WTC11 (cell line): ENCODE measurements around the gene ANO8. TPM values are rescaled to one million over a fixed set of nuclear protein-coding genes. Genes with fewer than 3 reads are reported as not detected.

Source experiments
- ATF1 ChIP-seq: sonication (generic); formaldehyde crosslinking; IDR thresholded peaks from 2 replicates; pipeline ENCODE4 v1.8.1; 2023; ENCODE audit warnings: mild to moderate bottlenecking, moderate library complexity, missing genetic modification reagents
- ATF6 ChIP-seq: sonication (generic); formaldehyde crosslinking; IDR thresholded peaks from 2 replicates; pipeline ENCODE4 v1.8.1; 2023; ENCODE audit warnings: mild to moderate bottlenecking, missing genetic modification reagents
- CBFB ChIP-seq: sonication (generic); formaldehyde crosslinking; IDR thresholded peaks from 2 replicates; pipeline ENCODE4 v1.8.1; 2022; ENCODE audit warnings: mild to moderate bottlenecking, low read depth, missing genetic modification reagents
- ELF4 ChIP-seq: sonication (generic); formaldehyde crosslinking; IDR thresholded peaks from 2 replicates; pipeline ENCODE4 v1.8.1; 2022; ENCODE audit warnings: low read depth, mild to moderate bottlenecking, moderate library complexity, missing genetic modification reagents
- FOXP4 ChIP-seq: sonication (generic); formaldehyde crosslinking; IDR thresholded peaks from 2 replicates; pipeline ENCODE4 v1.8.0; 2022; ENCODE audit warnings: mild to moderate bottlenecking, missing genetic modification reagents
- GABPB1 ChIP-seq: sonication (generic); formaldehyde crosslinking; IDR thresholded peaks from 2 replicates; pipeline ENCODE4 v1.8.1; 2023; ENCODE audit warnings: mild to moderate bottlenecking, missing genetic modification reagents
- IRF2 ChIP-seq: sonication (generic); formaldehyde crosslinking; IDR thresholded peaks from 2 replicates; pipeline ENCODE4 v1.8.0; 2022; ENCODE audit warnings: low read depth, missing genetic modification reagents, borderline replicate concordance
- NFE2L1 ChIP-seq: sonication (generic); formaldehyde crosslinking; IDR thresholded peaks from 2 replicates; pipeline ENCODE4 v1.8.1; 2023; ENCODE audit warnings: missing genetic modification reagents
- NFYB ChIP-seq: sonication (generic); formaldehyde crosslinking; conservative IDR thresholded peaks from 2 replicates; pipeline ENCODE4 v1.8.0; 2022; ENCODE audit warnings: low read depth, missing genetic modification reagents
- NR2C2 ChIP-seq: sonication (generic); formaldehyde crosslinking; IDR thresholded peaks from 2 replicates; pipeline ENCODE4 v1.8.0; 2022; ENCODE audit warnings: mild to moderate bottlenecking, missing genetic modification reagents
- RELA ChIP-seq: sonication (generic); formaldehyde crosslinking; IDR thresholded peaks from 2 replicates; pipeline ENCODE4 v1.8.1; 2022; ENCODE audit warnings: missing genetic modification reagents, mild to moderate bottlenecking, borderline replicate concordance
- RORB ChIP-seq: fragments of 250-450 bp; sonication (Bioruptor Pico); IDR thresholded peaks from 2 replicates; pipeline ENCODE4 v1.9.0; 2021; ENCODE audit warnings: mild to moderate bottlenecking
- SMAD3 ChIP-seq: sonication (generic); formaldehyde crosslinking; IDR thresholded peaks from 2 replicates; pipeline ENCODE4 v1.8.0; 2022; ENCODE audit warnings: missing genetic modification reagents, mild to moderate bottlenecking, borderline replicate concordance
- SMAD4 ChIP-seq: sonication (generic); formaldehyde crosslinking; IDR thresholded peaks from 2 replicates; pipeline ENCODE4 v1.8.0; 2022; ENCODE audit warnings: mild to moderate bottlenecking, missing genetic modification reagents
- SP1 ChIP-seq: sonication (generic); formaldehyde crosslinking; conservative IDR thresholded peaks from 2 replicates; pipeline ENCODE4 v1.8.1; 2022; ENCODE audit warnings: missing genetic modification reagents
- TP53 ChIP-seq: sonication (generic); formaldehyde crosslinking; IDR thresholded peaks from 2 replicates; pipeline ENCODE4 v1.8.1; 2023; ENCODE audit warnings: mild to moderate bottlenecking, missing genetic modification reagents
- USF1 ChIP-seq: sonication (generic); formaldehyde crosslinking; IDR thresholded peaks from 2 replicates; pipeline ENCODE4 v1.8.0; 2022; ENCODE audit warnings: mild to moderate bottlenecking, missing genetic modification reagents
- ZNF121 ChIP-seq: sonication (generic); formaldehyde crosslinking; IDR thresholded peaks from 2 replicates; pipeline ENCODE4 v1.8.0; 2023; ENCODE audit warnings: missing genetic modification reagents
- ZNF138 ChIP-seq: sonication (generic); formaldehyde crosslinking; conservative IDR thresholded peaks from 2 replicates; pipeline ENCODE4 v1.8.1; 2022; ENCODE audit warnings: mild to moderate bottlenecking, moderate library complexity, missing genetic modification reagents
- ZNF232 ChIP-seq: sonication (generic); formaldehyde crosslinking; IDR thresholded peaks from 2 replicates; pipeline ENCODE4 v1.8.0; 2022; ENCODE audit warnings: mild to moderate bottlenecking, missing genetic modification reagents
- ZNF263 ChIP-seq: sonication (generic); formaldehyde crosslinking; IDR thresholded peaks from 2 replicates; pipeline ENCODE4 v1.8.1; 2022; ENCODE audit warnings: low read depth, mild to moderate bottlenecking, moderate library complexity, missing genetic modification reagents
- ZNF396 ChIP-seq: fragments of 250-450 bp; sonication (Bioruptor Pico); IDR thresholded peaks from 2 replicates; pipeline ENCODE4 v1.8.0; 2021; ENCODE audit warnings: mild to moderate bottlenecking, moderate library complexity, borderline replicate concordance
- total RNA-seq: library from RNA; stranded (reverse); gene quantifications from 3 replicates; pipeline ENCODE4 v1.2.3, GENCODE V29; 2021
- TF ChIP-seq, protein P1 (sequence below): sonication (generic); formaldehyde crosslinking; IDR thresholded peaks from 2 replicates; pipeline ENCODE4 v1.8.0; 2022; ENCODE audit warnings: mild to moderate bottlenecking, missing genetic modification reagents
- TF ChIP-seq, protein P2 (sequence below): fragments of 250-450 bp; sonication (Bioruptor Pico); IDR thresholded peaks from 2 replicates; pipeline ENCODE4 v1.9.0; 2021; ENCODE audit warnings: mild to moderate bottlenecking
- TF ChIP-seq, protein P3 (sequence below): fragments of 200-600 bp; IDR thresholded peaks from 2 replicates; pipeline ENCODE4 v1.8.0; 2022; ENCODE audit warnings: antibody characterized with exemption
- TF ChIP-seq, protein P4 (sequence below): sonication (generic); formaldehyde crosslinking; IDR thresholded peaks from 2 replicates; pipeline ENCODE4 v1.8.0; 2023; ENCODE audit warnings: mild to moderate bottlenecking, missing genetic modification reagents
- TF ChIP-seq, protein P5 (sequence below): sonication (generic); formaldehyde crosslinking; IDR thresholded peaks from 2 replicates; pipeline ENCODE4 v1.8.1; 2023; ENCODE audit warnings: mild to moderate bottlenecking, missing genetic modification reagents, moderate library complexity

The ANO8 gene
- total RNA-seq, 1 experiment from 2014 or later, result 32.6 TPM

DNA sequence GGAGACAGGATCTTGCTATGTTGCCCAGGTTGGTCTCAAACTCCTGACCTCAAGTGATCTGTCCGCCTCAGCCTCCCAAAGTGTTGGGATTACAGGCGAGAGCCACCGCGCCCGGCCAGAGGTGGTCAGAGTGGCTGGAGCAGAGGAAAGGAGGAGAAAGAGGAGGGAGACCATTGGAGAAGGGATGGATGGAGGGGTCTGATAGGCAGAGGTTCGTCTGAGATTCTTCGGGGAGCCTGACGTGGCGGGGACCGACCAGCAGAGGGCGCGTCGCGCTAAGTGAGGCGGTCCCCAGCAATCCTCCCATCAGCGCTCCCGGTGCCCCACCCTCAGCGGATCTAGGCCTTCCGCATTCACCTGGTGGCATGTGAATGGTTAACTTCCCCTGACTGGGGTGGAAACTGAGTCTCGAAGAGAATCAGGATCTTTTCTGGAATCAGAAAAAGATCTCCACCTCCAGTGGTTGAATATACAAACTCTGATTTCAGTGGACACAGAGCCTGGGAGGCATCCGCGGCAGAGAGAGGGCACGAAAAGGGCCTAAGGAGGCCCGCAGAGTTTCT lies 11.5 kb upstream of the ANO8 start (continued):
- TF ChIP-seq, protein P1, sequence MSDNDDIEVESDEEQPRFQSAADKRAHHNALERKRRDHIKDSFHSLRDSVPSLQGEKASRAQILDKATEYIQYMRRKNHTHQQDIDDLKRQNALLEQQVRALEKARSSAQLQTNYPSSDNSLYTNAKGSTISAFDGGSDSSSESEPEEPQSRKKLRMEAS, result peak; percentile 29; the same call in 1 of the 2 replicates
- TF ChIP-seq SMAD3 (no peak), USF1 (CRISPR knock-in tag) (no peak; the same call in 1 of the 2 replicates), SMAD4 (CRISPR knock-in tag) (no peak), ELF4 (CRISPR knock-in tag) (no peak), ZNF396 (no peak), ZNF232 (CRISPR knock-in tag) (no peak), CBFB (no peak), ATF1 (CRISPR knock-in tag) (no peak), ATF6 (CRISPR knock-in tag) (no peak), FOXP4 (CRISPR knock-in tag) (no peak), SP1 (CRISPR knock-in tag) (peak; percentile 56; the same call in 1 of the 2 replicates), TP53 (CRISPR knock-in tag) (no peak), NFE2L1 (CRISPR knock-in tag) (no peak), NR2C2 (no peak), RELA (CRISPR knock-in tag) (no peak), ZNF263 (CRISPR knock-in tag) (no peak), RORB (CRISPR knock-in tag) (no peak), GABPB1 (CRISPR knock-in tag) (no peak), ZNF121 (peak; percentile 97), ZNF138 (no peak), NFYB (CRISPR knock-in tag) (no peak), IRF2 (CRISPR knock-in tag) (no peak)
- TF ChIP-seq, protein P2, sequence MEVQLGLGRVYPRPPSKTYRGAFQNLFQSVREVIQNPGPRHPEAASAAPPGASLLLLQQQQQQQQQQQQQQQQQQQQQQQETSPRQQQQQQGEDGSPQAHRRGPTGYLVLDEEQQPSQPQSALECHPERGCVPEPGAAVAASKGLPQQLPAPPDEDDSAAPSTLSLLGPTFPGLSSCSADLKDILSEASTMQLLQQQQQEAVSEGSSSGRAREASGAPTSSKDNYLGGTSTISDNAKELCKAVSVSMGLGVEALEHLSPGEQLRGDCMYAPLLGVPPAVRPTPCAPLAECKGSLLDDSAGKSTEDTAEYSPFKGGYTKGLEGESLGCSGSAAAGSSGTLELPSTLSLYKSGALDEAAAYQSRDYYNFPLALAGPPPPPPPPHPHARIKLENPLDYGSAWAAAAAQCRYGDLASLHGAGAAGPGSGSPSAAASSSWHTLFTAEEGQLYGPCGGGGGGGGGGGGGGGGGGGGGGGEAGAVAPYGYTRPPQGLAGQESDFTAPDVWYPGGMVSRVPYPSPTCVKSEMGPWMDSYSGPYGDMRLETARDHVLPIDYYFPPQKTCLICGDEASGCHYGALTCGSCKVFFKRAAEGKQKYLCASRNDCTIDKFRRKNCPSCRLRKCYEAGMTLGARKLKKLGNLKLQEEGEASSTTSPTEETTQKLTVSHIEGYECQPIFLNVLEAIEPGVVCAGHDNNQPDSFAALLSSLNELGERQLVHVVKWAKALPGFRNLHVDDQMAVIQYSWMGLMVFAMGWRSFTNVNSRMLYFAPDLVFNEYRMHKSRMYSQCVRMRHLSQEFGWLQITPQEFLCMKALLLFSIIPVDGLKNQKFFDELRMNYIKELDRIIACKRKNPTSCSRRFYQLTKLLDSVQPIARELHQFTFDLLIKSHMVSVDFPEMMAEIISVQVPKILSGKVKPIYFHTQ (CRISPR knock-in tag), result no peak
- TF ChIP-seq, protein P3, sequence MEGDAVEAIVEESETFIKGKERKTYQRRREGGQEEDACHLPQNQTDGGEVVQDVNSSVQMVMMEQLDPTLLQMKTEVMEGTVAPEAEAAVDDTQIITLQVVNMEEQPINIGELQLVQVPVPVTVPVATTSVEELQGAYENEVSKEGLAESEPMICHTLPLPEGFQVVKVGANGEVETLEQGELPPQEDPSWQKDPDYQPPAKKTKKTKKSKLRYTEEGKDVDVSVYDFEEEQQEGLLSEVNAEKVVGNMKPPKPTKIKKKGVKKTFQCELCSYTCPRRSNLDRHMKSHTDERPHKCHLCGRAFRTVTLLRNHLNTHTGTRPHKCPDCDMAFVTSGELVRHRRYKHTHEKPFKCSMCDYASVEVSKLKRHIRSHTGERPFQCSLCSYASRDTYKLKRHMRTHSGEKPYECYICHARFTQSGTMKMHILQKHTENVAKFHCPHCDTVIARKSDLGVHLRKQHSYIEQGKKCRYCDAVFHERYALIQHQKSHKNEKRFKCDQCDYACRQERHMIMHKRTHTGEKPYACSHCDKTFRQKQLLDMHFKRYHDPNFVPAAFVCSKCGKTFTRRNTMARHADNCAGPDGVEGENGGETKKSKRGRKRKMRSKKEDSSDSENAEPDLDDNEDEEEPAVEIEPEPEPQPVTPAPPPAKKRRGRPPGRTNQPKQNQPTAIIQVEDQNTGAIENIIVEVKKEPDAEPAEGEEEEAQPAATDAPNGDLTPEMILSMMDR, result peak; percentile 96
- TF ChIP-seq, protein P4, sequence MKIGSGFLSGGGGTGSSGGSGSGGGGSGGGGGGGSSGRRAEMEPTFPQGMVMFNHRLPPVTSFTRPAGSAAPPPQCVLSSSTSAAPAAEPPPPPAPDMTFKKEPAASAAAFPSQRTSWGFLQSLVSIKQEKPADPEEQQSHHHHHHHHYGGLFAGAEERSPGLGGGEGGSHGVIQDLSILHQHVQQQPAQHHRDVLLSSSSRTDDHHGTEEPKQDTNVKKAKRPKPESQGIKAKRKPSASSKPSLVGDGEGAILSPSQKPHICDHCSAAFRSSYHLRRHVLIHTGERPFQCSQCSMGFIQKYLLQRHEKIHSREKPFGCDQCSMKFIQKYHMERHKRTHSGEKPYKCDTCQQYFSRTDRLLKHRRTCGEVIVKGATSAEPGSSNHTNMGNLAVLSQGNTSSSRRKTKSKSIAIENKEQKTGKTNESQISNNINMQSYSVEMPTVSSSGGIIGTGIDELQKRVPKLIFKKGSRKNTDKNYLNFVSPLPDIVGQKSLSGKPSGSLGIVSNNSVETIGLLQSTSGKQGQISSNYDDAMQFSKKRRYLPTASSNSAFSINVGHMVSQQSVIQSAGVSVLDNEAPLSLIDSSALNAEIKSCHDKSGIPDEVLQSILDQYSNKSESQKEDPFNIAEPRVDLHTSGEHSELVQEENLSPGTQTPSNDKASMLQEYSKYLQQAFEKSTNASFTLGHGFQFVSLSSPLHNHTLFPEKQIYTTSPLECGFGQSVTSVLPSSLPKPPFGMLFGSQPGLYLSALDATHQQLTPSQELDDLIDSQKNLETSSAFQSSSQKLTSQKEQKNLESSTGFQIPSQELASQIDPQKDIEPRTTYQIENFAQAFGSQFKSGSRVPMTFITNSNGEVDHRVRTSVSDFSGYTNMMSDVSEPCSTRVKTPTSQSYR, result no peak
- TF ChIP-seq, protein P5, sequence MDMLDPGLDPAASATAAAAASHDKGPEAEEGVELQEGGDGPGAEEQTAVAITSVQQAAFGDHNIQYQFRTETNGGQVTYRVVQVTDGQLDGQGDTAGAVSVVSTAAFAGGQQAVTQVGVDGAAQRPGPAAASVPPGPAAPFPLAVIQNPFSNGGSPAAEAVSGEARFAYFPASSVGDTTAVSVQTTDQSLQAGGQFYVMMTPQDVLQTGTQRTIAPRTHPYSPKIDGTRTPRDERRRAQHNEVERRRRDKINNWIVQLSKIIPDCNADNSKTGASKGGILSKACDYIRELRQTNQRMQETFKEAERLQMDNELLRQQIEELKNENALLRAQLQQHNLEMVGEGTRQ (CRISPR knock-in tag), result no peak
